HepG2 (cell line): ENCODE results near the gene NDUFB3. TPM values are rescaled to one million over a fixed set of nuclear protein-coding genes. Genes with fewer than 3 reads are reported as not detected.

ENCODE experiments used
- ATAC-seq: fragments of 200-7000 bp; cut with Tn5 transposase; 3 replicates; pipeline ENCODE4 v1.9.1; 2020; ENCODE audit warnings: mild to moderate bottlenecking, moderate library complexity
- BruUV-seq: library from RNA; stranded (reverse); fragments of 400-500 nt; replicated peaks from 2 replicates; lab custom pipeline; 2021; lab: Mats Ljungman, UMichigan
- CTCF ChIA-PET: fragments of 300-600 bp; formaldehyde crosslinking; extraction: SDS; loops from one replicate; lab custom pipeline; 2021; ENCODE audit warnings: low total read pairs, inconsistent platforms, low intra/inter-chr PET ratio; lab: Yijun Ruan, JAX
- POLR2A ChIA-PET: fragments of 350-600 bp; sonication (Branson Sonifier 250); formaldehyde crosslinking; loops from one replicate; lab custom pipeline; 2020; ENCODE audit warnings: antibody characterized with exemption, inconsistent platforms; lab: Yijun Ruan, JAX
- DNase-seq: peaks from one replicate; pipeline ENCODE4 v3.0.0-alpha.2; 2015; ENCODE audit warnings: low spot score
- FAIRE-seq: peaks from 3 replicates; lab custom pipeline; 2011; peaks lifted over from hg19 to GRCh38; lab: Jason Lieb, UNC
- H2AFZ ChIP-seq: one replicate; pipeline ENCODE4 v1.6.1; 2011; ENCODE audit warnings: low read length, inconsistent platforms
- H3K27ac ChIP-seq: fragments of 300-600 bp; 3 replicates; pipeline ENCODE4 v1.8.0; 2011; ENCODE audit warnings: mixed run types, mild to moderate bottlenecking, mixed read lengths, low read length, inconsistent platforms; ENCODE audit not compliant: insufficient read depth; ENCODE audit errors: extremely low read length
- H3K27me3 ChIP-seq, 2 experiments: fragments of 200-600 bp in 1 of 2; 2 replicates in 1 of 2; 3 replicates in 1 of 2; pipeline versions ENCODE4 v1.6.0 to v1.8.0; 2011; ENCODE audit warnings: low read length in 2 of 2, mild to moderate bottlenecking in 2 of 2, moderate library complexity in 2 of 2, inconsistent platforms in 1 of 2; ENCODE audit not compliant: insufficient read depth in 2 of 2, control insufficient read depth in 1 of 2
- H3K36me3 ChIP-seq, 2 experiments: fragments of 200-600 bp in 1 of 2; replicated peaks in 1 of 2; 2 replicates in 1 of 2; 3 replicates in 1 of 2; pipeline versions ENCODE4 v1.5.1 to v1.8.0; 2011; ENCODE audit warnings: low read length in 2 of 2, inconsistent platforms in 1 of 2; ENCODE audit not compliant: insufficient read depth in 2 of 2, control insufficient read depth in 1 of 2
- H3K4me1 ChIP-seq: 2 replicates; pipeline ENCODE4 v1.5.1; 2012; ENCODE audit warnings: low read length, inconsistent platforms; ENCODE audit not compliant: insufficient read depth
- H3K4me2 ChIP-seq: 2 replicates; pipeline ENCODE4 v1.6.0; 2011; ENCODE audit warnings: low read depth, low read length, inconsistent platforms
- H3K4me3 ChIP-seq, 3 experiments: fragments of 200-600 bp in 1 of 3; sonication (generic), shearing (Covaris generic) in 1 of 3; replicated peaks in 1 of 3; 2 replicates each; pipeline ENCODE4 v1.5.1; 2011 to 2016; ENCODE audit warnings: low read length in 3 of 3, inconsistent platforms in 2 of 3, low read depth in 2 of 3, mild to moderate bottlenecking in 2 of 3, control low read depth in 1 of 3, mixed read lengths in 1 of 3; ENCODE audit not compliant: insufficient read depth in 1 of 3
- H3K79me2 ChIP-seq: one replicate; pipeline ENCODE4 v1.6.1; 2011; ENCODE audit warnings: low read length, inconsistent platforms; ENCODE audit not compliant: insufficient read depth
- H3K9ac ChIP-seq: 2 replicates; pipeline ENCODE4 v1.6.0; 2011; ENCODE audit warnings: mild to moderate bottlenecking, low read depth, low read length, inconsistent platforms; ENCODE audit not compliant: insufficient read depth
- H3K9me3 ChIP-seq: 2 replicates; pipeline ENCODE4 v1.5.1; 2012; ENCODE audit warnings: mild to moderate bottlenecking, low read length
- H4K20me1 ChIP-seq: 2 replicates; pipeline ENCODE4 v1.6.0; 2011; ENCODE audit warnings: inconsistent platforms, mild to moderate bottlenecking, low read length, moderate library complexity; ENCODE audit not compliant: insufficient read depth
- FOXC1 ChIP-seq: sonication (generic); formaldehyde crosslinking; IDR thresholded peaks from 2 replicates; pipeline ENCODE4 v1.8.0; 2022; ENCODE audit warnings: mild to moderate bottlenecking, missing genetic modification reagents, borderline replicate concordance
- SIX4 ChIP-seq: sonication (generic); formaldehyde crosslinking; IDR thresholded peaks from 2 replicates; pipeline ENCODE4 v1.4.0; 2020; ENCODE audit warnings: missing genetic modification reagents
- ZNF350 ChIP-seq: sonication (generic); formaldehyde crosslinking; IDR thresholded peaks from 2 replicates; pipeline ENCODE4 v1.4.0; 2020; ENCODE audit warnings: mild to moderate bottlenecking, low read depth, missing genetic modification reagents, borderline replicate concordance
- ZNF501 ChIP-seq: sonication (generic); formaldehyde crosslinking; IDR thresholded peaks from 2 replicates; pipeline ENCODE4 v1.5.1; 2020; ENCODE audit warnings: mild to moderate bottlenecking, moderate library complexity, missing genetic modification reagents
- ZNF629 ChIP-seq: sonication (generic); formaldehyde crosslinking; conservative IDR thresholded peaks from 2 replicates; pipeline ENCODE4 v1.5.0; 2020; ENCODE audit warnings: missing genetic modification reagents
- WGBS: methylation state at CpG from one replicate; pipeline ENCODE4 v1.1.6; 2017; ENCODE audit warnings: low lambda C conversion rate; 5-methylcytosine and 5-hydroxymethylcytosine counted together
- in situ Hi-C: cut with HindIII; loops from 2 replicates; pipeline ENCODE4 v1.10.0; 2017; ENCODE audit warnings: low pct_unique_long_range_greater_than_20kb; ENCODE audit not compliant: extremely low pct_ligation_motif_present
- intact Hi-C: fragments of 100-400 bp; cut with micrococcal nuclease; formaldehyde crosslinking; loops from one replicate; pipeline ENCODE4 v1.10.0; 2022; ENCODE audit not compliant: unreplicated experiment
- polyA plus RNA-seq, 8 experiments: library from polyadenylated mRNA; depleted of rRNA in 3 of 8; stranded (reverse) in 7 of 8; unstranded in 1 of 8; fragments of >200 nt; fragmentation: Illumina TruSeq in 4 of 8; extraction: Trizol in 4 of 8; gene quantifications; 2 replicates each; pipeline versions ENCODE4 v1.2.1 to v1.2.3, GENCODE V29; 2011 to 2016; ENCODE audit warnings: low read depth in 4 of 8, missing spikeins in 1 of 8, mixed read lengths in 1 of 8; ENCODE audit not compliant: insufficient read depth in 1 of 8
- total RNA-seq, 5 experiments: library from RNA; depleted of rRNA; stranded (reverse); fragments of >200 nt; fragmentation: Illumina TruSeq; extraction: Trizol; gene quantifications; 2 replicates each; pipeline ENCODE4 v1.2.3, GENCODE V29; 2016; ENCODE audit warnings: low read depth in 1 of 5
- TF ChIP-seq, protein P1 (sequence below): sonication (generic); formaldehyde crosslinking; IDR thresholded peaks from 2 replicates; pipeline ENCODE4 v1.4.0; 2020; ENCODE audit warnings: missing genetic modification reagents

Gene NDUFB3
- total and polyA plus RNA-seq, 2 of the 13 experiments (the other 11 are each of a cell fraction or from before 2014, with no cell fraction given), result 50.7 to 159 TPM

DNA sequence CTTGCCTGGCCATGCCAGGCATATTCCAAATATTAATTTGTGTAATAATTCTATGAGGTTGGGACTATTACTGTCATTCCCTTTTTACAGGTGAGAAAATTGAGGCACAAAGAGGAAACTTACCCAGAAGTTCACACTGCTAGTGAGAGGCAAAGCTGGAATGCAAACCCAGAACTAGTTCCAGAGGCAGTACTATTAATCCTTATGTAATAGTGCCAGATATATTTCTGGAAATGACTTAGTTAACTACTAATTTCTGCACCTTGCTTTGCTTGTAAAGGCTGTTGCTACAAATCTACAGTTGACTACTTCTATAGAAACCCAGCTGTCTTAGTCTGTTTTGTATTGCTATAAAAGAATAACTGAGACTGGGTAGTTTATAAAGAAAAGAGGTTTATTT lies 38.8 kb downstream of the NDUFB3 start:
- H3K9ac ChIP-seq, result no peak overlapping the region
- FAIRE-seq (no peak), ATAC-seq (no peak), DNase-seq (no peak)
- TF ChIP-seq FOXC1 (CRISPR knock-in tag) (no peak), ZNF350 (CRISPR knock-in tag) (no peak), ZNF629 (CRISPR knock-in tag) (0 out of 2 replicates have a peak, but pooled peaks have one; percentile 25)
- TF ChIP-seq, protein P1, sequence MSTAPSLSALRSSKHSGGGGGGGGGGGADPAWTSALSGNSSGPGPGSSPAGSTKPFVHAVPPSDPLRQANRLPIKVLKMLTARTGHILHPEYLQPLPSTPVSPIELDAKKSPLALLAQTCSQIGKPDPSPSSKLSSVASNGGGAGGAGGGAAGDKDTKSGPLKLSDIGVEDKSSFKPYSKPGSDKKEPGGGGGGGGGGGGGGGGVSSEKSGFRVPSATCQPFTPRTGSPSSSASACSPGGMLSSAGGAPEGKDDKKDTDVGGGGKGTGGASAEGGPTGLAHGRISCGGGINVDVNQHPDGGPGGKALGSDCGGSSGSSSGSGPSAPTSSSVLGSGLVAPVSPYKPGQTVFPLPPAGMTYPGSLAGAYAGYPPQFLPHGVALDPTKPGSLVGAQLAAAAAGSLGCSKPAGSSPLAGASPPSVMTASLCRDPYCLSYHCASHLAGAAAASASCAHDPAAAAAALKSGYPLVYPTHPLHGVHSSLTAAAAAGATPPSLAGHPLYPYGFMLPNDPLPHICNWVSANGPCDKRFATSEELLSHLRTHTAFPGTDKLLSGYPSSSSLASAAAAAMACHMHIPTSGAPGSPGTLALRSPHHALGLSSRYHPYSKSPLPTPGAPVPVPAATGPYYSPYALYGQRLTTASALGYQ, result no peak
- POLR2A ChIA-PET, result interaction anchor here (1.1 kb wide), 1 partner anchor 147 kb away, joined by 3 read pairs; the partner anchor contains the start of gene ORC2
- H3K27me3 ChIP-seq, result no peaks in the 10 kb centered on the region
- H4K20me1 ChIP-seq, result no peaks in the 10 kb centered on the region
- no peak overlapping the region for H2AFZ ChIP-seq
- CTCF ChIA-PET, result no interaction called here
- intact Hi-C loops (no loop called here), in situ Hi-C loops (no loop called here)
- H3K4me3 ChIP-seq, result no peak overlapping the region
- no peaks in the 10 kb centered on the region for H3K36me3 ChIP-seq
- H3K9me3 ChIP-seq, result no peaks in the 10 kb centered on the region
- H3K4me2 ChIP-seq, result no peak overlapping the region
- no peak overlapping the region for H3K27ac ChIP-seq
- H3K4me1 ChIP-seq, result peaks cover 55% of the 10 kb centered on the region
- no peaks in the 10 kb centered on the region for H3K79me2 ChIP-seq
- no TSS peak for BruUV-seq

DNA sequence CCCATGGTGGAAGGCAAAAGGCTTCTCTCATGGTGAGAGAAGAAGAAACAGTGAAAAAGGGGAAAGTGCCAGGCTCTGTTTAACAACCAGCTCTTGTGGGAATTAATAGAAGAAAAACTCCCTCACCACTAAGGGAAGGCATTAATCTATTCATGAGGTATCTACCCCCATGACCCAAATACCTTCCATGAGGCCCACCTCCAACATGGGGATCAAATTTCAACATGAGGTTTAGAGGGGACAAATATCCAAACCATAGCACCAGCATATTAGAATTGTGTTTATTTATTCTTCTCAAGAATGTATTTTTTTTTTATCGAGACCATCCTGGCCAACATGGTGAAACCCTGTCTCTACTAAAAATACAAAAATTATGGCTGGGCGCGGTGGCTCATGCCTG lies 39.3 kb downstream of the NDUFB3 start:
- Histone ChIP-seq H2AFZ (no peak overlapping the region), H3K4me3 (no peak overlapping the region), H3K27ac (no peak overlapping the region), H4K20me1 (no peaks in the 10 kb centered on the region), H3K27me3 (no peaks in the 10 kb centered on the region; a peak in 1 of 5 replicates), H3K36me3 (no peaks in the 10 kb centered on the region), H3K79me2 (peaks cover 4% of the 10 kb centered on the region), H3K9me3 (no peaks in the 10 kb centered on the region), H3K9ac (no peak overlapping the region), H3K4me2 (no peak overlapping the region), H3K4me1 (peaks cover 57% of the 10 kb centered on the region)
- ChIA-PET POLR2A (interaction anchor here (1.1 kb wide), 1 partner anchor 147 kb away, joined by 3 read pairs; the partner anchor contains the start of gene ORC2), CTCF (no interaction called here)
- no peak for TF ChIP-seq ZNF501
- 0 out of 2 replicates have a peak, but pooled peaks have one; percentile 34 for TF ChIP-seq SIX4 (CRISPR knock-in tag)
- WGBS, result 97% methylated on average over 3 of the region's 3 CpGs
- DNase-seq, result no peak
- intact Hi-C loops, result no loop called here
- BruUV-seq, result no TSS peak
- ATAC-seq, result no peak
- no peak for FAIRE-seq
- in situ Hi-C loops, result no loop called here
